ENCODE results near the gene UBLCP1.
A peak's percentile ranks its signal among the peaks of the same experiment; 100 is the strongest.
"Not testable (repeated sequence)": the region's sequence is repeated elsewhere in the genome, so short reads cannot be mapped to it uniquely, and the experiment has no call there.

The UBLCP1 gene

DNA sequence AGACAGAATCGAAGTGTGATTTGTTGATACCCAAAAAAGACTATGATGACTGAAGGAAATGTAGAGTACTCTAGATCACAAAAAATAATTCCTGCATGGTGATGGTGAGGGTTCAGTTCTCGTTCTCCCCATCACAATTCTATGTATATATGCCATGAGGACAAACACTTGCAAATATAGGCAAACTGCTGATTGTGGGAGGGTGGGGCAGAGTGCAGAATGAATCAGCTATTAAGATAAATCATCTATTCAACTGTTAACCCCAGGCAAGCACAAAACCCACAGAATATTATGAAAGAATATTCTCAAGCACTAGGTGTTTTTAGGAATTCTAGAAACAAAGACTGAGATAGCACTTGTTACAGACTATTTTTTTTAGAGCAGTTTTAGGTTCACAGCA lies 13.9 kb upstream of the UBLCP1 start:
- Histone ChIP-seq H3K27me3 (ENCODE audit: control insufficient read depth, insufficient read depth, low read length) (peaks cover 3% of the 10 kb centered on the region; the same call in 1 of the 2 replicates), H3K9ac (ENCODE audit: low read depth, low read length) (no peak overlapping the region), H3K4me1 (ENCODE audit: control insufficient read depth, insufficient read depth, low read length) (no peaks in the 10 kb centered on the region), H3K4me3 (ENCODE audit: low read depth, low read length) (no peak overlapping the region), H3K27ac (ENCODE audit: low read depth, low read length) (no peak overlapping the region), H3K9me3 (ENCODE audit: control insufficient read depth, insufficient read depth, low read length) (no peaks in the 10 kb centered on the region), H3K36me3 (ENCODE audit: control insufficient read depth, insufficient read depth, low read length) (no peaks in the 10 kb centered on the region)

DNA sequence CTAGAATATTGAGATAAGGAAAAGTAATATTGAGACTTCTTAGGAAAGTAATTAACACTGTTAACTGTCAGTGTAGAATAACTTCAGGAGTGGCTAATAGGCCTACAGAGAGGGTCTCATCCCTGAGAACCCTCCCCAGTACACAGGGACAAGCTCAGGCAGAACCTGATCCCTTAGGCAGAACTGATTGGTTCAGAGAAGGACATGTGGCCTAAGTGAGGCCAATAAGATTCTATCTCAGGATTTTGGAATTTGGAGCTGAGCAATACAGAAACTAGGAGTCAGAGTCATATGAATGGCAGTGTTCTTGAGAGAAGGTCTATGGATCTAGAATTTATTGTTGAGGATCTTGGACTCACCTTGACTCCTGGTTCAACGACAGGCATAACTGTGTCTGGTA lies 10.9 kb upstream of the UBLCP1 start:
- H3K9ac ChIP-seq (ENCODE audit: low read depth, low read length), result no peak overlapping the region

DNA sequence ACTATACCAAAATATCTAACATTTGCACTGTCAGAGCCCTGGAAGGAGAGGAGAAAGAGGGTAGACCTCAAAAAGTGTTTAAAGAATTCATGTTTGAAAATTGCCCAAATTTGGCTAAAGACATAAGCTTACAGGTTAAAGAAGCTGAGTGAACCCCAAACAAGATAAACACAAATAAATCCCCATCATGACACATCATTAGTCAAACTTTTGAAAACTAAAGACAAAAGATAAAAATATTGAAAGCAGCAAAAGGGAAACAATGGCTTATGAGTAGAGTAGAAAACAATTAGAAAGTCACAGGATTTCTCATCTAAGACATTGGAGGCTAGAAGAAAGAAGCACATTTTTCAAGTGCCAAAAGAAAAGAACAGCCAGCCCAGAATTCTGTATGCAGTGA lies 6.1 kb upstream of the UBLCP1 start:
- no peak overlapping the region for H3K27ac ChIP-seq (ENCODE audit: low read depth, low read length)
- no peak overlapping the region for H3K9ac ChIP-seq (ENCODE audit: low read depth, low read length)
- no peaks in the 10 kb centered on the region for H3K4me1 ChIP-seq (ENCODE audit: control insufficient read depth, insufficient read depth, low read length)
- no peaks in the 10 kb centered on the region for H3K9me3 ChIP-seq (ENCODE audit: control insufficient read depth, insufficient read depth, low read length)
- no peaks in the 10 kb centered on the region for H3K36me3 ChIP-seq (ENCODE audit: control insufficient read depth, insufficient read depth, low read length)
- H3K4me3 ChIP-seq (ENCODE audit: low read depth, low read length), result no peak overlapping the region
- H3K27me3 ChIP-seq (ENCODE audit: control insufficient read depth, insufficient read depth, low read length), result peaks cover 8% of the 10 kb centered on the region

More for the DNA sequence above, 10.9 kb upstream of the UBLCP1 start:
- H3K27me3 ChIP-seq (ENCODE audit: control insufficient read depth, insufficient read depth, low read length), result no peaks in the 10 kb centered on the region; the same call in 1 of the 2 replicates
- H3K4me3 ChIP-seq (ENCODE audit: low read depth, low read length), result no peak overlapping the region
- H3K4me1 ChIP-seq (ENCODE audit: control insufficient read depth, insufficient read depth, low read length), result no peaks in the 10 kb centered on the region
- H3K27ac ChIP-seq (ENCODE audit: low read depth, low read length), result no peak overlapping the region
- H3K36me3 ChIP-seq (ENCODE audit: control insufficient read depth, insufficient read depth, low read length), result no peaks in the 10 kb centered on the region
- H3K9me3 ChIP-seq (ENCODE audit: control insufficient read depth, insufficient read depth, low read length), result no peaks in the 10 kb centered on the region

DNA sequence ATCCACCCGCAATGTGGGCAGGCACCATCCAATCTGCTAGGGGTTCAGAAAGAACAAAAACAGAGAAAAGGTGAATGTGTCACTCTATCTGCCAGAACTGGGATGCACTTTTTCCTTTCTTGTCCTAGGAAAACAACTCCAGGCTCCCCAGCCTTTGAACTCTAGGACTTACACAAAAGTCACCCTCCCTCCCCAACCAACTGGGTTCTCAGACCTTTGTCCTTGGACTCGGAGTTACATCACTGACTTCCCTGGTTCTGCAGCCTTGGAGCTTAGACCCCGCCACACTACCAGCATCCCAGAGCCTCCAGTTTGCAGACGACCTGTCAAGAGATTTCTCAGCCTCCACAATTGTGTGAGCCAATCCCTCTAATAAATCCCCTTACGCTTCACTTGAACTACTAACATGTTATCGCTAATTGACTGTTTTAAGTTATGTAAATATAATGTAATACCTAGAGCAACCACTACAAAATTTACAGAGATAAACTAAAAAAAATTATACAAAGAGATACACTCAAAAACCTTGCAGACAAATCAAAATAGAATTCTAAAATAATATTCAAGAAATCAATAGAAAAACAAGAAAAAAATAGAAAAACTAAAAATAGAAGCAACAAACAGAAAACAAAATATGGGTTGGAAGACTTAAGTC lies 5.3 kb upstream of the UBLCP1 start:
- Histone ChIP-seq H3K9me3 (ENCODE audit: control insufficient read depth, insufficient read depth, low read length) (no peaks in the 10 kb centered on the region), H3K4me1 (ENCODE audit: control insufficient read depth, insufficient read depth, low read length) (peaks cover 3% of the 10 kb centered on the region; the same call in 1 of the 2 replicates), H3K9ac (ENCODE audit: low read depth, low read length) (no peak overlapping the region), H3K4me3 (ENCODE audit: low read depth, low read length) (no peak overlapping the region), H3K27ac (ENCODE audit: low read depth, low read length) (no peak overlapping the region), H3K36me3 (ENCODE audit: control insufficient read depth, insufficient read depth, low read length) (no peaks in the 10 kb centered on the region), H3K27me3 (ENCODE audit: control insufficient read depth, insufficient read depth, low read length) (peaks cover 8% of the 10 kb centered on the region)

- peaks cover 3% of the 10 kb centered on the region; the same call in 1 of the 2 replicates for H3K4me1 ChIP-seq (ENCODE audit: control insufficient read depth, insufficient read depth, low read length)
- H3K4me3 ChIP-seq (ENCODE audit: low read depth, low read length), result no peak overlapping the region
- H3K36me3 ChIP-seq (ENCODE audit: control insufficient read depth, insufficient read depth, low read length), result no peaks in the 10 kb centered on the region
- no peak overlapping the region for H3K27ac ChIP-seq (ENCODE audit: low read depth, low read length)
- no peaks in the 10 kb centered on the region for H3K9me3 ChIP-seq (ENCODE audit: control insufficient read depth, insufficient read depth, low read length)
- H3K9ac ChIP-seq (ENCODE audit: low read depth, low read length), result no peak overlapping the region
- peaks cover 8% of the 10 kb centered on the region for H3K27me3 ChIP-seq (ENCODE audit: control insufficient read depth, insufficient read depth, low read length)
Measured at GRCh38 chr5:159258361-159258760, 4.7 kb upstream of the UBLCP1 start.

GRCh38 chr5:159260212-159260611 lies 2.9 kb upstream of the UBLCP1 start:
- H3K27me3 ChIP-seq (ENCODE audit: control insufficient read depth, insufficient read depth, low read length); H3K9ac ChIP-seq (ENCODE audit: low read depth, low read length); H3K4me3 ChIP-seq (ENCODE audit: low read depth, low read length); H3K36me3 ChIP-seq (ENCODE audit: control insufficient read depth, insufficient read depth, low read length); H3K4me1 ChIP-seq (ENCODE audit: control insufficient read depth, insufficient read depth, low read length); H3K27ac ChIP-seq (ENCODE audit: low read depth, low read length); H3K9me3 ChIP-seq (ENCODE audit: control insufficient read depth, insufficient read depth, low read length): not testable (repeated sequence)

- Histone ChIP-seq H3K9me3 (ENCODE audit: control insufficient read depth, insufficient read depth, low read length) (no peaks in the 10 kb centered on the region), H3K4me1 (ENCODE audit: control insufficient read depth, insufficient read depth, low read length) (peaks cover 7% of the 10 kb centered on the region), H3K27ac (ENCODE audit: low read depth, low read length) (peak overlapping the region; percentile 94), H3K9ac (ENCODE audit: low read depth, low read length) (peak overlapping the region; percentile 86), H3K27me3 (ENCODE audit: control insufficient read depth, insufficient read depth, low read length) (peaks cover 8% of the 10 kb centered on the region; the same call in 1 of the 2 replicates), H3K4me3 (ENCODE audit: low read depth, low read length) (peak overlapping the region; percentile 99), H3K36me3 (ENCODE audit: control insufficient read depth, insufficient read depth, low read length) (no peaks in the 10 kb centered on the region)
Measured at GRCh38 chr5:159262472-159262858, 625 bp upstream of the UBLCP1 start.

DNA sequence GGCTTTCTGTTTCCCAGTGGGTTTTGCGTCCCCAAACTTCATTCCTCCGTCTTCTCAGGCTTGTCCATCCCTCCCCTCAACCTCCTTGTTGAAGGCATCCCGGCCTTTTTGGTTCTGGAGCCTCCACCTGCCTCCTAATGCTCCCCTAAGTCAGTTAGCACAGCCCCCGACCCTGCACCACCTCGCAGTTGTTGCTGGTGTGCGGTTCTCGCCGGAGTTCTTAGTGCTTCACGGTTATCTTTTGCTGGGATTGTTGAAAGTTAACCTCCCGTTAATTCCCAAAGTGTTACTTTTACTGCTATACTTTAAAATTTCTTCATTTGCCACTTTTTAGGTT lies 447 bp downstream of the UBLCP1 start:
- no peaks in the 10 kb centered on the region for H3K9me3 ChIP-seq (ENCODE audit: control insufficient read depth, insufficient read depth, low read length)

DNA sequence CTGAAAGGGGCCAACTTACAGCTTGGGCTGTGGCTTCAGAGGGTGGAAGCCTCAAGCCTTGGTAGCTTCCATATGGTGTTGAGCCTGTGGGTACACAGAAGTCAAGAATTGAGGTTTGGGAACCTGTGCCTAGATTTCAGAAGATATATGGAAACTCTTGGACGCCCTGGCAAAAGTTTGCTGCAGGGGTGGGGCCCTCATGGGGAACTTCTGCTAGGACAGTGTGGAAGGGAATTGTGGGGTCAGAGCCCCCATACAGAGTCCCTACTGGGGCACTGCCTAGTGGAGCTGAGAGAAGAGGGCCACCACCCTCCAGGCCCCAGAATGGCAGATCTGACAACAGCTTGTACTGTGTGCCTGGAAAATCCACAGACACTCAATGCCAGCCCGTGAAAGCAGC lies 3.7 kb downstream of the UBLCP1 start:
- not testable (repeated sequence) for H3K4me3 ChIP-seq (ENCODE audit: low read depth, low read length); H3K27me3 ChIP-seq (ENCODE audit: control insufficient read depth, insufficient read depth, low read length); H3K4me1 ChIP-seq (ENCODE audit: control insufficient read depth, insufficient read depth, low read length); H3K9ac ChIP-seq (ENCODE audit: low read depth, low read length); H3K9me3 ChIP-seq (ENCODE audit: control insufficient read depth, insufficient read depth, low read length); H3K27ac ChIP-seq (ENCODE audit: low read depth, low read length)
- H3K36me3 ChIP-seq (ENCODE audit: control insufficient read depth, insufficient read depth, low read length), result peaks cover 35% of the 10 kb centered on the region

More for the DNA sequence above, 447 bp downstream of the UBLCP1 start:
- peak overlapping the region; percentile 86 for H3K9ac ChIP-seq (ENCODE audit: low read depth, low read length)
- peaks cover 3% of the 10 kb centered on the region; the same call in 1 of the 2 replicates for H3K36me3 ChIP-seq (ENCODE audit: control insufficient read depth, insufficient read depth, low read length)
- H3K4me3 ChIP-seq (ENCODE audit: low read depth, low read length), result peak overlapping the region; percentile 99
- peaks cover 7% of the 10 kb centered on the region for H3K4me1 ChIP-seq (ENCODE audit: control insufficient read depth, insufficient read depth, low read length)
- peaks cover 8% of the 10 kb centered on the region; the same call in 1 of the 2 replicates for H3K27me3 ChIP-seq (ENCODE audit: control insufficient read depth, insufficient read depth, low read length)
- peak overlapping the region; percentile 94 for H3K27ac ChIP-seq (ENCODE audit: low read depth, low read length)

DNA sequence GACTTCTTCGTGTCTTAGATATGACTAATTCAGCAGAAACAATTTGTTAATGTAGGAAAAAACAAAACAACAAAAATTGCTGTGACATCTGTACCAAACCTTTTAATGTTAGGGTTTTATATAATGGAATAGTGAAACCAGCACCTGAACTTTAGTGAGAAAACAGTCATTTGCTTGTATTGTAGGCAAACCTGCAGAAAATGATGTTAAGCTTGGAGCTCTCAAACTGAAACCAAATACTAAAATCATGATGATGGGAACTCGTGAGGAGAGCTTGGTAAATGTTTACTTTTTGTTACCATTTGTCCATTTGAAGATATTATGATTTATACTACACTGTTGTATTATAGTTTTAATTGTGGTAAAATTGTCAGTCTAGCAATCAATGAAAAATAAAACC lies 6.6 kb downstream of the UBLCP1 start:
- H3K4me1 ChIP-seq (ENCODE audit: control insufficient read depth, insufficient read depth, low read length), result no peaks in the 10 kb centered on the region

DNA sequence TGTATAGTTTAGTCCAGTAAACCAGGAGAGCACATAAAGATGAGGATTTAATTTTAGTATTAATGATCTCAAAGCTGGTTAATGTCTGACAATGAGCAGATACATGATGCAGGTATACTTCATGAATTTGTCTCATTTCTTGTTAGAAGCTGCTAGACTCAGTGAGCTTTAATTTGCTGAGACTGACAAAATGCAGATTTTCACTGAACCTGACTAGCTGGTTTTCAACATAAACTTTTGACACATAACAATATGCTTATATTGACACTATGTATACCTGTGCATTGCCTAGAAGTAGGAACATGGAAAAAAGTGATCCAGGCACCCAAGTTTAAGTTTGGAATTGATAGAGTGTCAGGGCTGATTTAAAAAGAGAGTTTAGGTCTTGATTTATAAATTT lies 10.8 kb downstream of the UBLCP1 start:
- Histone ChIP-seq H3K4me1 (ENCODE audit: control insufficient read depth, insufficient read depth, low read length) (no peaks in the 10 kb centered on the region), H3K4me3 (ENCODE audit: low read depth, low read length) (no peak overlapping the region), H3K9me3 (ENCODE audit: control insufficient read depth, insufficient read depth, low read length) (no peaks in the 10 kb centered on the region), H3K36me3 (ENCODE audit: control insufficient read depth, insufficient read depth, low read length) (peaks cover 88% of the 10 kb centered on the region), H3K27ac (ENCODE audit: low read depth, low read length) (no peak overlapping the region), H3K9ac (ENCODE audit: low read depth, low read length) (no peak overlapping the region), H3K27me3 (ENCODE audit: control insufficient read depth, insufficient read depth, low read length) (no peaks in the 10 kb centered on the region)

More for the DNA sequence above, 6.6 kb downstream of the UBLCP1 start:
- H3K9me3 ChIP-seq (ENCODE audit: control insufficient read depth, insufficient read depth, low read length), result no peaks in the 10 kb centered on the region
- H3K36me3 ChIP-seq (ENCODE audit: control insufficient read depth, insufficient read depth, low read length), result peaks cover 63% of the 10 kb centered on the region
- H3K27ac ChIP-seq (ENCODE audit: low read depth, low read length), result no peak overlapping the region
- H3K27me3 ChIP-seq (ENCODE audit: control insufficient read depth, insufficient read depth, low read length), result no peaks in the 10 kb centered on the region
- H3K9ac ChIP-seq (ENCODE audit: low read depth, low read length), result no peak overlapping the region
- no peak overlapping the region for H3K4me3 ChIP-seq (ENCODE audit: low read depth, low read length)

All from HUES48 (cell line).